Stimulated activated CD8-positive, alpha-beta memory T cell treated with anti-CD3 and anti-CD28 coated beads, Interleukin-12 subunit alpha, Interleukin-12 subunit beta, amount 100 ng/mL, for 24 hours (primary cell): ENCODE results near the gene EML6.
"Not testable (repeated sequence)": the region's sequence is repeated elsewhere in the genome, so short reads cannot be mapped to it uniquely, and the experiment has no call there.

ENCODE experiments used
- DNase-seq: peaks from one replicate; pipeline ENCODE4 v3.0.0-alpha.2; 2020; ENCODE audit errors: extremely low read depth

Gene EML6

GRCh38 chr2:54845094-54845493 lies 121.6 kb downstream of the EML6 start:
- no peak for DNase-seq

- DNase-seq, result no peak
Observed at GRCh38 chr2:54845514-54845913, 122.1 kb downstream of the EML6 start.

GRCh38 chr2:54850171-54851122 lies 127.0 kb downstream of the EML6 start:
- no peak for DNase-seq

GRCh38 chr2:54853616-54854310 lies 130.3 kb downstream of the EML6 start:
- no peak for DNase-seq

GRCh38 chr2:54855434-54855833 lies 132.0 kb downstream of the EML6 start:
- DNase-seq, result no peak

GRCh38 chr2:54858021-54858681 lies 134.7 kb downstream of the EML6 start:
- DNase-seq, result no peak

- no peak for DNase-seq
Observed at GRCh38 chr2:54859416-54859815, 136.0 kb downstream of the EML6 start.

GRCh38 chr2:54859997-54860701 lies 136.7 kb downstream of the EML6 start:
- DNase-seq, result no peak

GRCh38 chr2:54862229-54862628 lies 138.8 kb downstream of the EML6 start:
- no peak for DNase-seq

- DNase-seq, result no peak
Observed at GRCh38 chr2:54862742-54863141, 139.3 kb downstream of the EML6 start.

GRCh38 chr2:54863660-54864059 lies 140.2 kb downstream of the EML6 start:
- DNase-seq, result no peak

- no peak for DNase-seq
Observed at GRCh38 chr2:54864096-54864495, 140.6 kb downstream of the EML6 start.

- DNase-seq, result no peak
Observed at GRCh38 chr2:54864727-54865126, 141.3 kb downstream of the EML6 start.

GRCh38 chr2:54866179-54866578 lies 142.7 kb downstream of the EML6 start:
- DNase-seq, result no peak

GRCh38 chr2:54866868-54867267 lies 143.4 kb downstream of the EML6 start:
- no peak for DNase-seq

GRCh38 chr2:54867457-54867856 lies 144.0 kb downstream of the EML6 start:
- DNase-seq, result no peak

- no peak for DNase-seq
Observed at GRCh38 chr2:54871457-54872107, 148.1 kb downstream of the EML6 start.

GRCh38 chr2:54872780-54873179 lies 149.3 kb downstream of the EML6 start:
- DNase-seq, result no peak

GRCh38 chr2:54873236-54873635 lies 149.8 kb downstream of the EML6 start:
- DNase-seq, result not testable (repeated sequence)

- no peak for DNase-seq
Observed at GRCh38 chr2:54876764-54877163, 153.3 kb downstream of the EML6 start.

GRCh38 chr2:54878182-54878581 lies 154.7 kb downstream of the EML6 start:
- DNase-seq, result no peak
